Omental fat pad (tissue), 4 donors: ENCODE data around the gene NDC1. TPM values are rescaled to one million over a fixed set of nuclear protein-coding genes. Genes with fewer than 3 reads are reported as not detected.

Source experiments
- ATAC-seq: fragments of 150-250 bp; one replicate; pipeline ENCODE4 v1.9.1; 2016; ENCODE audit warnings: mild to moderate bottlenecking, moderate library complexity; ENCODE audit not compliant: low FRiP score
- DNase-seq: peaks from one replicate; pipeline ENCODE4 v3.0.0-alpha.2; 2019; ENCODE audit warnings: low spot score
- total RNA-seq, 4 donors: library from RNA; depleted of rRNA; stranded (reverse); fragments of >200 nt; gene quantifications; one replicate each; pipeline ENCODE4 v1.1.0, GENCODE V29; 2016
- TF ChIP-seq, protein P1 (sequence below), 3 donors: fragments of 450-650 bp; IDR thresholded peaks; one replicate each; pipeline ENCODE4 v1.5.1; 2016 to 2017; ENCODE audit warnings: antibody characterized with exemption in 3 of 3, mild to moderate bottlenecking in 3 of 3, moderate library complexity in 2 of 3

The NDC1 gene
- total RNA-seq, 4 donors from 2014 or later, result 9.2 to 16.3 (median 11.8) TPM

DNA sequence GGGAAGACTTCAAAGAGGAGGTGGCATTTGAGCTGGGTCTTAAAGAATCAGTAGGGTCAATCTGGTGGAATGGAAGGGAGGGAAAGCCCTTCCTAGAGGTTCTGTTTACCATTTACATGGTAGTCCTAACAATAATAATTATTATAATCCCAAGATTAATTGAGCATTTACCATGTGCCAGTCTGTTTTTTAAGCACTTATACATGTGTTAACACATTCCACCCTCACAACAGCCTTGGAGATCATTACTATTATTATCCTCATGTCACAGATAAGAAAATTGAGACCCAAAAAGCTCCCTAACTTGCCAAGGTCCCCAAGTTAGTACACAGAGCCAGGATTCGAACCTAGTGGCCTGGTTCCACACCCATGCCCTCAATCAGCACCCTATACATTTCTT is 109.9 kb downstream of the NDC1 start:
- TF ChIP-seq, protein P1, sequence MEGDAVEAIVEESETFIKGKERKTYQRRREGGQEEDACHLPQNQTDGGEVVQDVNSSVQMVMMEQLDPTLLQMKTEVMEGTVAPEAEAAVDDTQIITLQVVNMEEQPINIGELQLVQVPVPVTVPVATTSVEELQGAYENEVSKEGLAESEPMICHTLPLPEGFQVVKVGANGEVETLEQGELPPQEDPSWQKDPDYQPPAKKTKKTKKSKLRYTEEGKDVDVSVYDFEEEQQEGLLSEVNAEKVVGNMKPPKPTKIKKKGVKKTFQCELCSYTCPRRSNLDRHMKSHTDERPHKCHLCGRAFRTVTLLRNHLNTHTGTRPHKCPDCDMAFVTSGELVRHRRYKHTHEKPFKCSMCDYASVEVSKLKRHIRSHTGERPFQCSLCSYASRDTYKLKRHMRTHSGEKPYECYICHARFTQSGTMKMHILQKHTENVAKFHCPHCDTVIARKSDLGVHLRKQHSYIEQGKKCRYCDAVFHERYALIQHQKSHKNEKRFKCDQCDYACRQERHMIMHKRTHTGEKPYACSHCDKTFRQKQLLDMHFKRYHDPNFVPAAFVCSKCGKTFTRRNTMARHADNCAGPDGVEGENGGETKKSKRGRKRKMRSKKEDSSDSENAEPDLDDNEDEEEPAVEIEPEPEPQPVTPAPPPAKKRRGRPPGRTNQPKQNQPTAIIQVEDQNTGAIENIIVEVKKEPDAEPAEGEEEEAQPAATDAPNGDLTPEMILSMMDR (IDR thresholded peaks at IDR 0.05), result no peak
- no peak for ATAC-seq
- DNase-seq, result no peak

DNA sequence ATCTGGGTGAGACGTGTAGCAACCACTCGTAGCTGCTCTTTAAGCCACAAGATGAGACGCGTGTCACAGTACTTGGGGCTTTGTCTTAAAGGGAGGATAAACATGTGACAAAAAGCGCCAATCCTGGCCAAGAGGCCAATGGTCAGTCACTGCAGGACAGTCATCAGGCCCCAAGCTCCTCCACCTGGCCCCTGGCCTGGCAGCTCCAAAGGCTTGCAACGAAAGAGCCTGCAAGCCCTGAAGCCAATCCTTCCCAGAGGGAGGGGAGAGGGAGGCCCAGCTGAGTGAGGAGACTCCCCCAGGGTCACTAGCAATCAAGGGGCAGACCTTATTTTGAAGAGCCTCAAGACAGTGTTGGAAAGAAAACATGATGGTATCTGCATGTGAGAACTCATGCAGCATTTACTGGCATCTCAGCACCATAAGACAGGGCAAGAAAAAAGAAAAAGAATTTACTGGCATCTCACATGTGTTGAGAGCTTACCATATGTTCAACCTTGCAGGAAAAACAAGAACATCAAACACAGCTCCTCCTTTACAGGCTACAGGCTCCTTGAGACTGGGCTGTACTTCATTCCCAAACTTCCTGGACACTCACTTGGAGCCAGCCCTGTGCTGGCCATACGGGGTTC is 110.5 kb downstream of the NDC1 start:
- TF ChIP-seq, protein P1 (IDR thresholded peaks at IDR 0.05), result no peak
- ATAC-seq, result no peak

DNA sequence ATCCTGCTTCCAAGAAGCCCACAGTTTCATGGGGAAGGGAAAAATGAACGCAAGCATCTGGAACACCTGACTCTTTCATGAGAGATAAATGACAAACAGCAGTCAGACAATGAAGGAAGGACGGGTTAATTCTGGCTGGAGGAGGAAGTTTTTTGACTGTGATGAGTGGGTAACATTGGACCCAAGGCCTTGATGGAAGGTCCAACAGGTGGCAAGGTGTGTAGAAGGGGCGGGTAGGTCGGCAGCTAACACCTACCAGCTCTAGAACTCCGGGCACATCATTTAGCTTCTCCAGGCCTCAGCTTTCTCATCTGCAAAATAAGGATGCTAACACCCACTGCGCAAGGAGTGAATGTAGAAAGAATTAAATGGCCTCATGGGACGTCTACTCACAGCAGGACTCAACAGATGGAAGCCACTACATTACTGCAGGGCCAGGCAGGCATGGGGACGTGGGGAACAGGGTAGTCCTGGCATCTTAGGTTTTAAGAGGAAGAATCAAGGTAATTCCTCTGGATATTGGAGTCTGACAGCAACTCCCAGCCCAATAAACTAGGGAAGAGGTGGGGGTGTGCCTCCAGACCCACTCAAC is 112.0 kb downstream of the NDC1 start:
- TF ChIP-seq, protein P1 (IDR thresholded peaks at IDR 0.05), result no peak
- ATAC-seq (no peak), DNase-seq (no peak)

More for the DNA sequence above, 110.5 kb downstream of the NDC1 start:
- DNase-seq, result no peak

DNA sequence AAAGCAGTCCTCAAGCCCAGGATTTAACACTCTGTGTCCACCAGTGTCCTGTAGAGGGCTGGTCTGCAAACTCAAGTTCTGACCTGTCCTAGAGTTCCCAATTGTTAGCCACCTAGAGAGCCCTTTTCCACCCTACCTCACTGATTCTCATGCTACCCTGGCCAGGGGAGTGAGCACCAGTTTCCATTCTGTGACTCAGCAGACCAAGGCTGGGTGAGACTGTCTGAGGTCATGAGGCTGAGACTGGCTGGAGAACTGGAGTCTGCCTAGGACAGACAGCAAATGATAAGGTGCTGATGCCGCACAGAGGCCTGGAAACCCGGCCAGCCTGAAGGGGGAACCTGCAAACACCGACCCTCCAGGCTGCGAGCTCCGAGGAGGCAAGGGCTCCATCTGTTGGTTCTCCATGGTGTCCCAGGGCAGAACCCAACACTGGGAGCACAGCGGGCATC is 112.8 kb downstream of the NDC1 start:
- TF ChIP-seq, protein P1 (IDR thresholded peaks at IDR 0.05), result no peak
- no peak for ATAC-seq
- DNase-seq, result no peak

DNA sequence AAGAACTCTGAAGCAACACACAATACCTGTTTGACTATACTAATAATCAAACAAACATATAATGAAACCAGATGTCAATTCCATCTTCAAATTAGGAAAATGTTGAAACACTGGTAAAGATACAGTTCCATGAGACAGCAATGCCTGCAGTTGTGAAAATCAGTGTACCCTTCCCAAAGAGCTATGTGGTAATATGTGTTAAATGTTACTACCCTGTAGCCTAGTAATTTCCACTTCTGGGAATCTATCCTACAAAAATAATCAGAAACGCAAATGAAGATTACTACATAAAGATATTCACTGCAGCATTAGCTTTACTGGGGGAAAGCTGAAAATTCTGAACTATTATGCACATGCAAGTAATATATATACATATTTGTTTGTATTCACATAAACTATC is 116.1 kb downstream of the NDC1 start:
- DNase-seq (no peak), ATAC-seq (no peak)
- TF ChIP-seq, protein P1 (IDR thresholded peaks at IDR 0.05), result no peak

DNA sequence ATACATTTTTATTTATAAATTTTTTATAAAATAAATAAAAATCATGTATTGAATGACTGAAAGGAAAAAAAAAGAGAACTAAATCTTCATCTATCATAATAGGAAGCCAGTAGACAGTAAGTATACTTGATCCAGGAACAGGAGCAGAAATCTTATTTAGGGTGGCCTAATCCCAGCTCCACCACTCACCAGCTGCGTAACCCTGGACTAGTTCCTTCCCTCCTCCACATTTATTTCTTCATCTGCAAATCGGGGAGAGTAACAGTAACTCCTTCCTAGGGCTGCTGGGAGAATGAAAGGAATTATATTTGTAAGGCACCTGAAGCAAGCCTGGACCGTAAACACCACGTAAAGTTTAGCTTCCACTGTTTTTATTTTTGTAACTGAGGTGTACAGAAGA is 117.0 kb downstream of the NDC1 start:
- no peak for DNase-seq
- no peak for ATAC-seq

More for the DNA sequence above, 117.0 kb downstream of the NDC1 start:
- TF ChIP-seq, protein P1 (IDR thresholded peaks at IDR 0.05), result no peak
